22Rv1 (cell line): ENCODE data around the gene OGG1.

Experiments
- ZFX ChIP-seq: fragments of 450-650 bp; IDR thresholded peaks from 2 replicates; pipeline ENCODE4 v1.6.1; 2017; ENCODE audit warnings: antibody characterized with exemption, borderline replicate concordance
- TF ChIP-seq, protein P1 (sequence below): fragments of 450-650 bp; IDR thresholded peaks from 2 replicates; pipeline ENCODE4 v1.5.1; 2017; ENCODE audit warnings: mild to moderate bottlenecking

DNA sequence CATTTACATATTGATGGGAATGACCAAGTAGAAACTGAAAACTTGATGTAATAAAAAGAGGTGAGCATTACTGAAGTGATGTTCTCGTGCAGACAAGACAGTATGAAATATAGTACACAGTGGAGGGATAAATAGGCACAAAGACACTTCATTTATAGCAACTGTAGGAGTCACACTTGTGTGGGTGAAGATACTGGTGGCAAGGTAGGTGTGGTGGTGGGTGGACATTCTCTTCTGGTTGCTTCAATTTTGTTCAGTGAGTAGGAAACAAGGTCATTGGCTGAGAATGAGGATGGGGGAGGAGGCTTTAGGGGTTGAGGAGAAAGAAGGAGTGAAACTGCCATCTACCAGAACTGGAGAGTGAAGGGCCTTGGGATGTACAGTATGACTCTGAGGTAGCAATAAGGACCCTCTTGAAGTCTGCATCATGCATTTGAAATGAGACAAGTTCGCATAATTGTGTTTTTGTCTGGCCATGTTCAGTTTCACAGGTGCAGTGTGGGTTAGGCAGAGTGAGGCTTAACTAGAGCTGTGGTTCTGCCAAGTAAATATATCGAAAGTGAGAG is 39.5 kb upstream of the OGG1 start:
- TF ChIP-seq, protein P1, sequence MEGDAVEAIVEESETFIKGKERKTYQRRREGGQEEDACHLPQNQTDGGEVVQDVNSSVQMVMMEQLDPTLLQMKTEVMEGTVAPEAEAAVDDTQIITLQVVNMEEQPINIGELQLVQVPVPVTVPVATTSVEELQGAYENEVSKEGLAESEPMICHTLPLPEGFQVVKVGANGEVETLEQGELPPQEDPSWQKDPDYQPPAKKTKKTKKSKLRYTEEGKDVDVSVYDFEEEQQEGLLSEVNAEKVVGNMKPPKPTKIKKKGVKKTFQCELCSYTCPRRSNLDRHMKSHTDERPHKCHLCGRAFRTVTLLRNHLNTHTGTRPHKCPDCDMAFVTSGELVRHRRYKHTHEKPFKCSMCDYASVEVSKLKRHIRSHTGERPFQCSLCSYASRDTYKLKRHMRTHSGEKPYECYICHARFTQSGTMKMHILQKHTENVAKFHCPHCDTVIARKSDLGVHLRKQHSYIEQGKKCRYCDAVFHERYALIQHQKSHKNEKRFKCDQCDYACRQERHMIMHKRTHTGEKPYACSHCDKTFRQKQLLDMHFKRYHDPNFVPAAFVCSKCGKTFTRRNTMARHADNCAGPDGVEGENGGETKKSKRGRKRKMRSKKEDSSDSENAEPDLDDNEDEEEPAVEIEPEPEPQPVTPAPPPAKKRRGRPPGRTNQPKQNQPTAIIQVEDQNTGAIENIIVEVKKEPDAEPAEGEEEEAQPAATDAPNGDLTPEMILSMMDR: no peak
- TF ChIP-seq ZFX: no peak
